ENCODE results near the gene PRR23E. TPM values are rescaled to one million over a fixed set of nuclear protein-coding genes. Genes with fewer than 3 reads are reported as not detected.

Gene PRR23E, protein sequence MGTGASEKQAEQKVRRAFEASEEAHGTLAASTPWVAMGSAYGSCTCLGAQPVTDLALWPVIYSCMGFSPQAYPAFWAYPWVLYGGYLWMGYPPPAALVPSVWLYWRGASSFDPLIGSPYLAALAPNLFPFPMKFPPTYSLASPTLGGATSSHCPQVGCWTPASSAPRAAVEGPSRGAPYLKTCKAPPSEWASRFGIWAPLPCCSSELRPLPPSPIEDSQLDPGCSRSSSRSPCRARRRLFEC
- polyA plus RNA-seq = not detected in 2 replicates
- not detected in 2 replicates for polyA minus RNA-seq

DNA sequence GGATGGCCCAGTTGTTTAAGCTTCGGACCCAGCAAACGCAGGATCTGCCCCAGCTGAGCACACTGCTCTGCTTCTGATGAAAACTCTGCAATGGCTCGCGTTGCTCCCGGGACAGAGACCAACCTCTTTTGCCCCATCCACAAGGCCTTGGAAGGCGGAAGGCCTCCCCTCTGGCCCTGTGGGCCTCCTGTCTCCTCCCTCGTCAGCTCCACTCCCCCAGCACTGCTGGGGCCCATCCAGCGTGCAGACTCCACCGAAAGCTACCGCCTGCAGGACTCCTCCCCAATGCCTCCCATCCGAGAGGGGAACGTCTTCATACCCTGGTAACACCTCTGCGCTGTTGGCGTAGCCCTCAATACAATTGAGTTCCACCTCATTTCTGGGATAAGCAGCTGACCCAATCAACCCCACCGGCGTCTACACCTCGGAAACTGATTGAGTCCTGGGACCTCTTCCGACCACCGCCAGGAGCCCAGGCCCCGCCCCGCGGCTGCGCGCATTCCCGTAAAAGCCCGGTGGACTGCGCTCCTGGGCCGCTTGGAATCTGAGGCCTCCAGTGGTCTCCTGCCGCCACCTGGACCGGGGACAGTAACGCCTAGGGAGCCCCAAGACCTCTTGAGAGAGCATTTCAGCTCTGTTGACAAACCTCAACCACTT is at the start of gene PRR23E:
Gene PRR23E (plus strand): TSS at position 556 of the 657 bp plus-strand sequence. CDS start 3,555 bp downstream, outside the sequence.
- Histone ChIP-seq H3K4me2 (ENCODE audit: low read length) (no peak within 1 kb of the TSS), H3K79me2 (replicated peaks; ENCODE audit: insufficient read depth, low read length) (no peaks in the 10 kb centered on the region), H2AFZ (ENCODE audit: low read depth, low read length) (no peak within 1 kb of the TSS), H3K27me3 (ENCODE audit: insufficient read depth, low read depth, low read length) (no peaks in the 10 kb centered on the region), H3K27ac (ENCODE audit: low read length) (no peak within 1 kb of the TSS), H3F3A (ENCODE audit: insufficient read depth, low read length, poor library complexity, severe bottlenecking) (no peaks in the 10 kb centered on the region), H3K9me3 (ENCODE audit: low read length) (no peaks in the 10 kb centered on the region), H3K9ac (ENCODE audit: low read length) (no peak within 1 kb of the TSS), H3K9me2 (ENCODE audit: insufficient read depth, low read length) (no peaks in the 10 kb centered on the region), H3K4me3 (ENCODE audit: low read length) (no peak within 1 kb of the TSS), H4K20me1 (ENCODE audit: insufficient read depth) (no peaks in the 10 kb centered on the region), H3K36me3 (ENCODE audit: insufficient read depth, low read length) (no peaks in the 10 kb centered on the region)
- TF ChIP-seq, protein P1, sequence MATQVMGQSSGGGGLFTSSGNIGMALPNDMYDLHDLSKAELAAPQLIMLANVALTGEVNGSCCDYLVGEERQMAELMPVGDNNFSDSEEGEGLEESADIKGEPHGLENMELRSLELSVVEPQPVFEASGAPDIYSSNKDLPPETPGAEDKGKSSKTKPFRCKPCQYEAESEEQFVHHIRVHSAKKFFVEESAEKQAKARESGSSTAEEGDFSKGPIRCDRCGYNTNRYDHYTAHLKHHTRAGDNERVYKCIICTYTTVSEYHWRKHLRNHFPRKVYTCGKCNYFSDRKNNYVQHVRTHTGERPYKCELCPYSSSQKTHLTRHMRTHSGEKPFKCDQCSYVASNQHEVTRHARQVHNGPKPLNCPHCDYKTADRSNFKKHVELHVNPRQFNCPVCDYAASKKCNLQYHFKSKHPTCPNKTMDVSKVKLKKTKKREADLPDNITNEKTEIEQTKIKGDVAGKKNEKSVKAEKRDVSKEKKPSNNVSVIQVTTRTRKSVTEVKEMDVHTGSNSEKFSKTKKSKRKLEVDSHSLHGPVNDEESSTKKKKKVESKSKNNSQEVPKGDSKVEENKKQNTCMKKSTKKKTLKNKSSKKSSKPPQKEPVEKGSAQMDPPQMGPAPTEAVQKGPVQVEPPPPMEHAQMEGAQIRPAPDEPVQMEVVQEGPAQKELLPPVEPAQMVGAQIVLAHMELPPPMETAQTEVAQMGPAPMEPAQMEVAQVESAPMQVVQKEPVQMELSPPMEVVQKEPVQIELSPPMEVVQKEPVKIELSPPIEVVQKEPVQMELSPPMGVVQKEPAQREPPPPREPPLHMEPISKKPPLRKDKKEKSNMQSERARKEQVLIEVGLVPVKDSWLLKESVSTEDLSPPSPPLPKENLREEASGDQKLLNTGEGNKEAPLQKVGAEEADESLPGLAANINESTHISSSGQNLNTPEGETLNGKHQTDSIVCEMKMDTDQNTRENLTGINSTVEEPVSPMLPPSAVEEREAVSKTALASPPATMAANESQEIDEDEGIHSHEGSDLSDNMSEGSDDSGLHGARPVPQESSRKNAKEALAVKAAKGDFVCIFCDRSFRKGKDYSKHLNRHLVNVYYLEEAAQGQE (IDR thresholded peaks at IDR 0.05; ENCODE audit: borderline replicate concordance) = no peak
- TF ChIP-seq EP300 (conservative IDR thresholded peaks at IDR 0.05; ENCODE audit: poor library complexity, severe bottlenecking) (no peak), SMC3 (conservative IDR thresholded peaks at IDR 0.05; ENCODE audit: poor library complexity) (no peak), TAF1 (IDR thresholded peaks at IDR 0.05; ENCODE audit: low read depth) (no peak), RAD21 (conservative IDR thresholded peaks at IDR 0.05) (no peak), MXI1 (conservative IDR thresholded peaks at IDR 0.05; ENCODE audit: poor library complexity, severe bottlenecking) (no peak), EZH2 (IDR thresholded peaks at IDR 0.05; ENCODE audit: borderline replicate concordance, insufficient read depth, low read length, poor library complexity, severe bottlenecking) (no peak), POLR2AphosphoS5 (IDR thresholded peaks at IDR 0.05) (no peak)
- TF ChIP-seq, protein P2, sequence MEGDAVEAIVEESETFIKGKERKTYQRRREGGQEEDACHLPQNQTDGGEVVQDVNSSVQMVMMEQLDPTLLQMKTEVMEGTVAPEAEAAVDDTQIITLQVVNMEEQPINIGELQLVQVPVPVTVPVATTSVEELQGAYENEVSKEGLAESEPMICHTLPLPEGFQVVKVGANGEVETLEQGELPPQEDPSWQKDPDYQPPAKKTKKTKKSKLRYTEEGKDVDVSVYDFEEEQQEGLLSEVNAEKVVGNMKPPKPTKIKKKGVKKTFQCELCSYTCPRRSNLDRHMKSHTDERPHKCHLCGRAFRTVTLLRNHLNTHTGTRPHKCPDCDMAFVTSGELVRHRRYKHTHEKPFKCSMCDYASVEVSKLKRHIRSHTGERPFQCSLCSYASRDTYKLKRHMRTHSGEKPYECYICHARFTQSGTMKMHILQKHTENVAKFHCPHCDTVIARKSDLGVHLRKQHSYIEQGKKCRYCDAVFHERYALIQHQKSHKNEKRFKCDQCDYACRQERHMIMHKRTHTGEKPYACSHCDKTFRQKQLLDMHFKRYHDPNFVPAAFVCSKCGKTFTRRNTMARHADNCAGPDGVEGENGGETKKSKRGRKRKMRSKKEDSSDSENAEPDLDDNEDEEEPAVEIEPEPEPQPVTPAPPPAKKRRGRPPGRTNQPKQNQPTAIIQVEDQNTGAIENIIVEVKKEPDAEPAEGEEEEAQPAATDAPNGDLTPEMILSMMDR (IDR thresholded peaks at IDR 0.05; ENCODE audit: poor library complexity, severe bottlenecking) = no peak

DNA sequence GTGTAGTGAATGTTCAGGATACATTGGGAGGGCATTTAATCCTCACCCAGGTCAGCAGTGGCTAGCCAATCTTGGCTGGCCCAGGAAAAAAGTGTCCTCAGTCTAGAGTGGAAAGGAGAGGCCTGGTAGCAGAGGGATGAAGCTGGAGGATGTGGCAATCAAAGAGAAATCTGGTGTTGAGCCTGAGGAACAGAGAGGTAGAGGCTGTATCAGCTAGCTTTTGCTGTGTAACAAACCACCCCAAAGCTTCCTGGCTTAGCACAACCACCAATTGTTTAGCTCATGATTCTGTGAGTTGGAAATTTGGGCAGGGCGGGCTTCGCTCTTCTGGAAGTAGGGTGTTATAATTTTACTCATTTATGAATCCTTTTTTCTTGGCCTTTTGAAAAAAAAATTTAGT is 49.8 kb upstream of the PRR23E start:
- no peaks in the 10 kb centered on the region for H3F3A ChIP-seq (ENCODE audit: insufficient read depth, low read length, poor library complexity, severe bottlenecking)
- TF ChIP-seq EP300 (conservative IDR thresholded peaks at IDR 0.05; ENCODE audit: poor library complexity, severe bottlenecking) (no peak), RAD21 (conservative IDR thresholded peaks at IDR 0.05) (no peak), POLR2AphosphoS5 (IDR thresholded peaks at IDR 0.05) (no peak), EZH2 (IDR thresholded peaks at IDR 0.05; ENCODE audit: borderline replicate concordance, insufficient read depth, low read length, poor library complexity, severe bottlenecking) (no peak), SMC3 (conservative IDR thresholded peaks at IDR 0.05; ENCODE audit: poor library complexity) (no peak), TAF1 (IDR thresholded peaks at IDR 0.05; ENCODE audit: low read depth) (no peak), MXI1 (conservative IDR thresholded peaks at IDR 0.05; ENCODE audit: poor library complexity, severe bottlenecking) (no peak)
- TF ChIP-seq, protein P2 (IDR thresholded peaks at IDR 0.05; ENCODE audit: poor library complexity, severe bottlenecking) = no peak
- TF ChIP-seq, protein P1 (IDR thresholded peaks at IDR 0.05; ENCODE audit: borderline replicate concordance) = no peak
- no peaks in the 10 kb centered on the region for H3K79me2 ChIP-seq (replicated peaks; ENCODE audit: insufficient read depth, low read length)
- no peaks in the 10 kb centered on the region for H4K20me1 ChIP-seq (ENCODE audit: insufficient read depth)
- H2AFZ ChIP-seq (ENCODE audit: low read depth, low read length) = no peak overlapping the region
- H3K9me3 ChIP-seq (ENCODE audit: low read length) = peaks cover 3% of the 10 kb centered on the region
- H3K27ac ChIP-seq (ENCODE audit: low read length) = no peak overlapping the region
- no peaks in the 10 kb centered on the region for H3K36me3 ChIP-seq (ENCODE audit: insufficient read depth, low read length)
- no peak overlapping the region for H3K4me3 ChIP-seq (ENCODE audit: low read length)
- no peak overlapping the region for H3K4me2 ChIP-seq (ENCODE audit: low read length)
- H3K9me2 ChIP-seq (ENCODE audit: insufficient read depth, low read length) = no peaks in the 10 kb centered on the region
- H3K27me3 ChIP-seq (ENCODE audit: insufficient read depth, low read depth, low read length) = no peaks in the 10 kb centered on the region
- no peak overlapping the region for H3K9ac ChIP-seq (ENCODE audit: low read length)
